Mesangial cell (primary cell): ENCODE results near the gene ITLN2. TPM values are rescaled to one million over a fixed set of nuclear protein-coding genes. Genes with fewer than 3 reads are reported as not detected.

Source experiments
- total RNA-seq: library from RNA; depleted of rRNA; stranded (reverse); fragments of >200 nt; gene quantifications from 2 replicates; pipeline ENCODE4 v1.2.3, GENCODE V29; 2015

ITLN2 gene
- not detected in 2 replicates for total RNA-seq

GRCh38 chr1:160954158-160955104 lies at the start of gene ITLN2:
Gene ITLN2, minus strand, starts transcription at chr1:160954809. Its CDS starts 68 bp downstream, at chr1:160954741.

Other genes with a start within 250 kb of the ITLN2 start
- gene CD48, start 243.0 kb downstream of the ITLN2 start, total RNA-seq = not detected in 2 replicates
- gene SLAMF7, start 215.6 kb downstream of the ITLN2 start, total RNA-seq = not detected in 2 replicates
- gene LY9, start 158.6 kb downstream of the ITLN2 start, total RNA-seq = not detected in 2 replicates
- not detected in 2 replicates for gene CD244, start 91.9 kb downstream of the ITLN2 start, total RNA-seq
- not detected in 2 replicates for gene ITLN1, start 69.6 kb downstream of the ITLN2 start, total RNA-seq
- gene F11R, start 66.3 kb upstream of the ITLN2 start, total RNA-seq = 20.0 and 27.5 TPM in 2 replicates
- gene TSTD1, start 84.2 kb upstream of the ITLN2 start, total RNA-seq = 43.5 and 103 TPM in 2 replicates
- 36.6 and 41.6 TPM in 2 replicates for gene USF1, start 91.2 kb upstream of the ITLN2 start, total RNA-seq
- not detected in 2 replicates for gene ARHGAP30, start 115.1 kb upstream of the ITLN2 start, total RNA-seq
- gene NECTIN4, start 134.7 kb upstream of the ITLN2 start, total RNA-seq = under 0.01 and 0.16 TPM in 2 replicates
- gene KLHDC9, start 143.6 kb upstream of the ITLN2 start, total RNA-seq = 3.7 and 8.4 TPM in 2 replicates
- gene PFDN2, start 163.2 kb upstream of the ITLN2 start, total RNA-seq = 25.9 and 58.7 TPM in 2 replicates
- gene NIT1, start 163.3 kb upstream of the ITLN2 start, total RNA-seq = 30.5 and 31.9 TPM in 2 replicates
- gene DEDD, start 177.9 kb upstream of the ITLN2 start, total RNA-seq = 32.1 and 41.1 TPM in 2 replicates
- 65.0 and 66.7 TPM in 2 replicates for gene UFC1, start 199.2 kb upstream of the ITLN2 start, total RNA-seq
- 14.2 and 19.6 TPM in 2 replicates for gene USP21, start 204.7 kb upstream of the ITLN2 start, total RNA-seq
- 16.8 and 21.4 TPM in 2 replicates for gene PPOX, start 211.6 kb upstream of the ITLN2 start, total RNA-seq
- 40.9 and 46.8 TPM in 2 replicates for gene B4GALT3, start 222.7 kb upstream of the ITLN2 start, total RNA-seq
- gene ADAMTS4, start 244.2 kb upstream of the ITLN2 start, total RNA-seq = 0.25 and 0.49 TPM in 2 replicates
- 98.3 and 117 TPM in 2 replicates for gene NDUFS2, start 247.6 kb upstream of the ITLN2 start, total RNA-seq